Measurements from ENCODE around the gene ARPC1A.
A peak's percentile ranks its signal among the peaks of the same experiment; 100 is the strongest.
"Not testable (repeated sequence)": the region's sequence is repeated elsewhere in the genome, so short reads cannot be mapped to it uniquely, and the experiment has no call there.

Gene ARPC1A

GRCh38 chr7:99325592-99326407, at the start of gene ARPC1A:
TSS of gene ARPC1A (plus strand) at chr7:99325898. CDS start at chr7:99333354, 7,456 bp downstream.
- DNase-seq (ENCODE audit: low spot score), result peak; percentile 93

GRCh38 chr7:99278180-99278579, 47.5 kb upstream of the ARPC1A start:
- DNase-seq (ENCODE audit: low spot score), result no peak

- DNase-seq (ENCODE audit: low spot score), result not testable (repeated sequence)
Measured at GRCh38 chr7:99284165-99284564, 41.5 kb upstream of the ARPC1A start.

GRCh38 chr7:99287779-99288534, 37.7 kb upstream of the ARPC1A start:
- no peak for DNase-seq (ENCODE audit: low spot score)

- DNase-seq (ENCODE audit: low spot score), result no peak
Measured at GRCh38 chr7:99289185-99289584, 36.5 kb upstream of the ARPC1A start.

- not testable (repeated sequence) for DNase-seq (ENCODE audit: low spot score)
Measured at GRCh38 chr7:99290148-99290547, 35.5 kb upstream of the ARPC1A start.

GRCh38 chr7:99290980-99291607, 34.6 kb upstream of the ARPC1A start:
- DNase-seq (ENCODE audit: low spot score), result no peak

GRCh38 chr7:99292127-99292526, 33.6 kb upstream of the ARPC1A start:
- DNase-seq (ENCODE audit: low spot score), result no peak

- DNase-seq (ENCODE audit: low spot score), result no peak
Measured at GRCh38 chr7:99293167-99293566, 32.5 kb upstream of the ARPC1A start.

- DNase-seq (ENCODE audit: low spot score), result no peak
Measured at GRCh38 chr7:99293650-99294049, 32.0 kb upstream of the ARPC1A start.

GRCh38 chr7:99296471-99296870, 29.2 kb upstream of the ARPC1A start:
- DNase-seq (ENCODE audit: low spot score), result no peak

- DNase-seq (ENCODE audit: low spot score), result no peak
Measured at GRCh38 chr7:99301496-99301895, 24.2 kb upstream of the ARPC1A start.

GRCh38 chr7:99305473-99306260, 20.0 kb upstream of the ARPC1A start:
- DNase-seq (ENCODE audit: low spot score), result no peak

- no peak for DNase-seq (ENCODE audit: low spot score)
Measured at GRCh38 chr7:99308461-99309074, 17.1 kb upstream of the ARPC1A start.

- DNase-seq (ENCODE audit: low spot score), result no peak
Measured at GRCh38 chr7:99309111-99309510, 16.6 kb upstream of the ARPC1A start.

- DNase-seq (ENCODE audit: low spot score), result no peak
Measured at GRCh38 chr7:99310004-99310403, 15.7 kb upstream of the ARPC1A start.

- no peak for DNase-seq (ENCODE audit: low spot score)
Measured at GRCh38 chr7:99311702-99312101, 14.0 kb upstream of the ARPC1A start.

- DNase-seq (ENCODE audit: low spot score), result peak; percentile 77
Measured at GRCh38 chr7:99312316-99313203, 13.1 kb upstream of the ARPC1A start.

GRCh38 chr7:99313204-99313573, 12.5 kb upstream of the ARPC1A start:
- DNase-seq (ENCODE audit: low spot score), result no peak

- peak; percentile 74 for DNase-seq (ENCODE audit: low spot score)
Measured at GRCh38 chr7:99314504-99314903, 11.2 kb upstream of the ARPC1A start.

GRCh38 chr7:99320371-99320770, 5.3 kb upstream of the ARPC1A start:
- no peak for DNase-seq (ENCODE audit: low spot score)

Measured in activated CD4-positive, alpha-beta T cell treated with anti-CD3 and anti-CD28 coated beads, Interleukin-2, Interleukin-4, amounts not matched to agents 100 ng/mL and 50 ng/mL, durations not matched to agents 16 hours and 8 hours (primary cell).